Lower leg skin (tissue), 3 donors: ENCODE data around the gene STXBP6.

Source experiments
- POLR2A ChIP-seq, 2 donors: fragments of 450-650 bp; IDR thresholded peaks; one replicate each; pipeline ENCODE4 v1.6.1; 2016 to 2017; ENCODE audit warnings: antibody characterized with exemption in 2 of 2, mild to moderate bottlenecking in 1 of 2, moderate library complexity in 1 of 2
- TF ChIP-seq, protein P1 (sequence below), 3 donors: fragments of 450-650 bp; IDR thresholded peaks; one replicate each; pipeline ENCODE4 v1.5.1; 2016; ENCODE audit warnings: antibody characterized with exemption in 3 of 3, mild to moderate bottlenecking in 3 of 3, moderate library complexity in 2 of 3

- TF ChIP-seq, protein P1, sequence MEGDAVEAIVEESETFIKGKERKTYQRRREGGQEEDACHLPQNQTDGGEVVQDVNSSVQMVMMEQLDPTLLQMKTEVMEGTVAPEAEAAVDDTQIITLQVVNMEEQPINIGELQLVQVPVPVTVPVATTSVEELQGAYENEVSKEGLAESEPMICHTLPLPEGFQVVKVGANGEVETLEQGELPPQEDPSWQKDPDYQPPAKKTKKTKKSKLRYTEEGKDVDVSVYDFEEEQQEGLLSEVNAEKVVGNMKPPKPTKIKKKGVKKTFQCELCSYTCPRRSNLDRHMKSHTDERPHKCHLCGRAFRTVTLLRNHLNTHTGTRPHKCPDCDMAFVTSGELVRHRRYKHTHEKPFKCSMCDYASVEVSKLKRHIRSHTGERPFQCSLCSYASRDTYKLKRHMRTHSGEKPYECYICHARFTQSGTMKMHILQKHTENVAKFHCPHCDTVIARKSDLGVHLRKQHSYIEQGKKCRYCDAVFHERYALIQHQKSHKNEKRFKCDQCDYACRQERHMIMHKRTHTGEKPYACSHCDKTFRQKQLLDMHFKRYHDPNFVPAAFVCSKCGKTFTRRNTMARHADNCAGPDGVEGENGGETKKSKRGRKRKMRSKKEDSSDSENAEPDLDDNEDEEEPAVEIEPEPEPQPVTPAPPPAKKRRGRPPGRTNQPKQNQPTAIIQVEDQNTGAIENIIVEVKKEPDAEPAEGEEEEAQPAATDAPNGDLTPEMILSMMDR (IDR thresholded peaks at IDR 0.05): no peak
- TF ChIP-seq POLR2A (IDR thresholded peaks at IDR 0.05): no peak
Measured at GRCh38 chr14:24840204-24840893, 209.6 kb downstream of the STXBP6 start.
